Ectodermal cell (in vitro differentiated cells): ENCODE measurements around the gene FGD2.

ENCODE experiments used
- H3K27ac ChIP-seq: 2 replicates; pipeline ENCODE4 v1.7.0; 2013; ENCODE audit warnings: mild to moderate bottlenecking, low read depth, low read length; ENCODE audit not compliant: insufficient read depth, poor library complexity, severe bottlenecking
- H3K27me3 ChIP-seq: 2 replicates; pipeline ENCODE4 v1.7.0; 2013; ENCODE audit warnings: mild to moderate bottlenecking, low read length; ENCODE audit not compliant: insufficient read depth, control insufficient read depth, poor library complexity, severe bottlenecking
- H3K36me3 ChIP-seq: one replicate; pipeline ENCODE4 v1.7.0; 2013; ENCODE audit warnings: low read length; ENCODE audit not compliant: control insufficient read depth, insufficient read depth
- H3K4me1 ChIP-seq: one replicate; pipeline ENCODE4 v1.7.0; 2013; ENCODE audit warnings: low read length; ENCODE audit not compliant: control insufficient read depth, insufficient read depth
- H3K4me3 ChIP-seq: 2 replicates; pipeline ENCODE4 v1.7.0; 2013; ENCODE audit warnings: low read depth, low read length, control low read depth; ENCODE audit not compliant: insufficient read depth
- H3K9me3 ChIP-seq: 2 replicates; pipeline ENCODE4 v1.7.0; 2013; ENCODE audit warnings: mild to moderate bottlenecking, low read length, moderate library complexity; ENCODE audit not compliant: control insufficient read depth
- WGBS, 2 experiments: methylation state at CpG; one replicate each; pipeline ENCODE4 v1.1.7; 2013; ENCODE audit warnings: missing lambda C conversion rate in 2 of 2; 5-methylcytosine and 5-hydroxymethylcytosine counted together

The FGD2 gene

DNA sequence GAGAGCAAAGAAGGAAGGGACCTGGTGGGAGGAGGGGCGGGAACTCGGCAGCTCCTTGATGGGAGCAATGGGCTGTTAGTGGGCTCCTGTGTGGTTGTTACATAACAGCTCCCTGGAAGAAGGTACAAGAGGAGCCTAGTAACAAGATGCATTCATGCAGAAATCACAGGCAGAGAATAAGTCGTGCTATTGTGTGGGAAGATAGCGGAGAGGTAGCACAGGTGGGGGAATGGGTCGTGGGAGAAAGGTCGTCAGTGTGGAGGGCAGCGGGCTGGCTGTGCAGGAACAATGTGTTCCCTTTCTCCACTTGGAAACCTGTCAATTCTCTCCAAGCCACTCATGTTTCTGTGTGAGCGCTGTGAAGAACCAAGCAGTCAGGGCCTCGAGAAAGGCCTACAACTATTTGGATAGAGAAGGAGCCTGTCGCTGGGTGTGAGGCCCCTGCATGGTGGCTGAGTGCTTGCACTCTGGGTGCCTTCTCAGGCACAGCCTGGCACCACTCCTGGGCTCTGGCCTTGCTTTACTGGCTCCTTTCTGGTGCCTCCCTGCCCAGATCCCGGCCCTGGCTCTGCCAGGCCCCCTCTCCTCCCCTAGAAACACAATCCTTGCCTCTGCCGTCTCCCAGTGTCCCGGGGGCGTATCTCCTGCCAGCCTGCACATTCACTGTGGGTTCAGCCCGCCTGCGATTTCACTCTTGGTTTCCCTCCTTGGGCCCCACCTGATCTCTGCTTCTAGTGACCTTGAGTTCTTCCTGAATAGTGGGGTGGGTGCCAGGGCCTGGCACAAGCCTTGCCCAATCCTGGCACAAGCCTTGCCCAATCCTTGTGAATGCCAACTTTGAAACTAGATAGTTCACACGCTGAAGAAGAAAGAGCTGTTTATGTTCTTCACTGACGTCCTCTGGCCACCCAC lies 7.4 kb upstream of the FGD2 start:
- Histone ChIP-seq H3K9me3 (no peaks in the 10 kb centered on the region), H3K4me3 (no peak overlapping the region), H3K4me1 (peaks cover 26% of the 10 kb centered on the region), H3K27ac (no peak overlapping the region), H3K36me3 (no peaks in the 10 kb centered on the region), H3K27me3 (no peaks in the 10 kb centered on the region)
- 81 to 83% methylated on average over 18 of the region's 18 CpGs for WGBS, 2 experiments

- H3K27me3 ChIP-seq: no peaks in the 10 kb centered on the region
- H3K27ac ChIP-seq: no peak overlapping the region
- 89 to 92% methylated on average over 8 of the region's 8 CpGs for WGBS, 2 experiments
These were observed 6.8 kb upstream of the FGD2 start for GRCh38 chr6:36998723-36999038.

GRCh38 chr6:36999061-36999750 lies 6.2 kb upstream of the FGD2 start:
- no peaks in the 10 kb centered on the region for H3K36me3 ChIP-seq
- H3K4me3 ChIP-seq: no peak overlapping the region
- H3K9me3 ChIP-seq: no peaks in the 10 kb centered on the region
- no peak overlapping the region for H3K27ac ChIP-seq
- peaks cover 26% of the 10 kb centered on the region for H3K4me1 ChIP-seq
- WGBS, 2 experiments: 68 to 71% methylated on average over 15 of the region's 15 CpGs
- H3K27me3 ChIP-seq: no peaks in the 10 kb centered on the region

More at GRCh38 chr6:36998723-36999038, 6.8 kb upstream of the FGD2 start:
- peaks cover 26% of the 10 kb centered on the region for H3K4me1 ChIP-seq
- H3K9me3 ChIP-seq: no peaks in the 10 kb centered on the region
- no peak overlapping the region for H3K4me3 ChIP-seq
- H3K36me3 ChIP-seq: no peaks in the 10 kb centered on the region

DNA sequence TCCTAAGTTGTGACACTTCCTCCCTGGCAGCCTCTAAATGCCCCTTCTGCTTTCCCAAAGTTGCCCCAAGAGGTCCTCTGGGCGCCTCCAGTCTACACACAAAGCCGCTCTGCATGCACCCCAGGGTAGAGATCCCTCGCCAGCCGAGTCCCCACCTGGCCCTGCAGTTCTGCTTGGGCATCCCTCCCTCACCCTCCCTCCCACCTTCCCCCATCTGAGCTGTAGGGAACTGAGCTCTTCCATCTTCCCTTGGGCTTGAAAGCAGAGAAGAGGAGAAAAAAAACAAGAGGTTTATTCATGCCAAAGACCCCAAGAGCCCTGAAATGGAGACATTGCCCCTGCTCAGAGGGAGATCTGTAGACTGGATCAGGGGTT lies 5.7 kb upstream of the FGD2 start:
- no peaks in the 10 kb centered on the region for H3K36me3 ChIP-seq
- H3K4me1 ChIP-seq: peaks cover 26% of the 10 kb centered on the region
- no peak overlapping the region for H3K4me3 ChIP-seq
- no peaks in the 10 kb centered on the region for H3K9me3 ChIP-seq
- WGBS, 2 experiments: 89 to 96% methylated on average over 4 of the region's 4 CpGs
- H3K27ac ChIP-seq: no peak overlapping the region
- H3K27me3 ChIP-seq: no peaks in the 10 kb centered on the region

GRCh38 chr6:37004044-37004980 lies 1.1 kb upstream of the FGD2 start:
- 88% methylated on average over 11 of the region's 11 CpGs for WGBS, 2 experiments
- Histone ChIP-seq H3K27ac (no peak overlapping the region), H3K9me3 (no peaks in the 10 kb centered on the region), H3K4me3 (no peak overlapping the region), H3K27me3 (no peaks in the 10 kb centered on the region), H3K4me1 (peaks cover 4% of the 10 kb centered on the region), H3K36me3 (no peaks in the 10 kb centered on the region)

GRCh38 chr6:37005827-37006567 lies 542 bp downstream of the FGD2 start:
- H3K27me3 ChIP-seq: no peaks in the 10 kb centered on the region
- 90 to 94% methylated on average over 12 to 13 of the region's 13 CpGs for WGBS, 2 experiments
- H3K4me1 ChIP-seq: no peaks in the 10 kb centered on the region

GRCh38 chr6:37006793-37007339 lies 1.4 kb downstream of the FGD2 start:
- 86 to 89% methylated on average over 5 of the region's 5 CpGs for WGBS, 2 experiments
- Histone ChIP-seq H3K9me3 (no peaks in the 10 kb centered on the region), H3K27ac (no peak overlapping the region), H3K4me1 (no peaks in the 10 kb centered on the region), H3K27me3 (no peaks in the 10 kb centered on the region), H3K4me3 (no peak overlapping the region), H3K36me3 (no peaks in the 10 kb centered on the region)

More at GRCh38 chr6:37005827-37006567, 542 bp downstream of the FGD2 start:
- no peaks in the 10 kb centered on the region for H3K36me3 ChIP-seq
- no peak overlapping the region for H3K4me3 ChIP-seq
- no peak overlapping the region for H3K27ac ChIP-seq
- H3K9me3 ChIP-seq: no peaks in the 10 kb centered on the region

DNA sequence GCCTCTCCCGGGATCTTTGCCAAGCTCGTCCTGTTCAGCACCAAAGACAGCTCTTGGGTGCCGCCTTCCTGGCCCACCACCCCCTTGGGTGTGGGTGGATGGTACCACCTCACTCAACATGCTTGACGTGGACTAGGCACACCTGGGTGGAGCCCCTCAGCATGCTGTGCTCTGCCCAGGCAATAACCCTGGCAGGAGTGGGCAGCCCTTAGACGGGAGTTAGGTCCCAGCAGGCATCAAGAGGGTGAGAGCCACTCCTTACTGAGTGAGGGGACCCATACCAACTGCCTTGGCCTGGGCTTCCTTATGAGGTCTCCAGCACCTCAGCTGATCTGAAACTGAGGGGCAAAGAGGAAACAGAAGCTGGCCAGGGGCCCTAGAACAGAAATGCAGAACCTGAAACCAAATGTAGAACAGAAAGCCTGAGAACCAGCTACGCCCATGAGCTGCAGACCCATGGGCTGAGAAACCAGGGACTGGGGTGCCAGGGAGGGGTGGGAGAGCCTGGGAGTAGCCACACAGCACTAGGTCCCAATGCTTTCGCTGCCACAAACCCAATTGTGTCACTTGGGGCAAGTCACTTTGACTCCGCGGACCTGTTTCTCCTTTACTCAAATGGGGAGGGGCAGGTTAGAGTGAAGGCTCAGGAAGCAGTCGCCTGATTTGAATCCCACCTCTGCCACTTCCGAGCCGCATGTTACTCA lies 2.0 kb downstream of the FGD2 start:
- no peaks in the 10 kb centered on the region for H3K36me3 ChIP-seq
- no peak overlapping the region for H3K4me3 ChIP-seq
- WGBS, 2 experiments: 87 to 89% methylated on average over 12 of the region's 12 CpGs
- H3K27ac ChIP-seq: no peak overlapping the region
- H3K4me1 ChIP-seq: no peaks in the 10 kb centered on the region
- H3K9me3 ChIP-seq: no peaks in the 10 kb centered on the region
- H3K27me3 ChIP-seq: no peaks in the 10 kb centered on the region
